ENCODE results near the gene NRCAM.

GRCh38 chr7:108142675-108143259 lies 313.5 kb downstream of the NRCAM start:
- TF ChIP-seq EZH2 (IDR thresholded peaks at IDR 0.05; ENCODE audit: low read depth) (no peak), CTCF (conservative IDR thresholded peaks at IDR 0.05) (no peak)

All from PC-9 (cell line).